K562 (cell line): ENCODE measurements around the gene LANCL3. TPM values are rescaled to one million over a fixed set of nuclear protein-coding genes. Genes with fewer than 3 reads are reported as not detected.

ENCODE experiments used
- ATAC-seq: fragments of 200-7000 bp; cut with Tn5 transposase; 3 replicates; pipeline ENCODE4 v1.9.1; 2020; ENCODE audit warnings: moderate library complexity
- BruUV-seq: library from RNA; stranded (reverse); fragments of 400-500 nt; replicated peaks from 2 replicates; lab custom pipeline; 2021; lab: Mats Ljungman, UMichigan
- CTCF ChIA-PET: fragments of 300-600 bp; formaldehyde crosslinking; extraction: SDS; loops from one replicate; lab custom pipeline; 2021; ENCODE audit warnings: low intra/inter-chr PET ratio; lab: Yijun Ruan, JAX
- POLR2A ChIA-PET: fragments of 300-600, 350-650 bp; sonication (Branson Sonifier 250); formaldehyde crosslinking; extraction: SDS; loops from one replicate; lab custom pipeline; 2021; ENCODE audit warnings: antibody characterized with exemption, inconsistent platforms; lab: Yijun Ruan, JAX
- DNase-seq, 4 experiments: peaks; one replicate each; pipeline versions ENCODE4 v3.0.0 to v3.0.0-alpha.2; 2011 to 2018; ENCODE audit warnings: low spot score in 3 of 4, mixed read lengths in 3 of 4; ENCODE audit errors: extremely low read depth in 1 of 4
- FAIRE-seq: peaks from 2 replicates; lab custom pipeline; 2011; peaks lifted over from hg19 to GRCh38; lab: Jason Lieb, UNC
- H2AFZ ChIP-seq: 2 replicates; pipeline ENCODE4 v1.6.0; 2011; ENCODE audit warnings: low read depth, low read length, control low read depth, inconsistent platforms
- H3K27ac ChIP-seq: fragments of 200-600 bp; 3 replicates; pipeline ENCODE4 v1.8.0; 2011; ENCODE audit warnings: low read depth, mild to moderate bottlenecking, control low read depth, inconsistent platforms, low read length, moderate library complexity, mixed read lengths; ENCODE audit errors: extremely low read depth
- H3K27me3 ChIP-seq, 2 experiments: fragments of 300-600 bp in 1 of 2; 2 replicates in 1 of 2; 3 replicates in 1 of 2; pipeline versions ENCODE4 v1.6.0 to v1.8.0; 2011; ENCODE audit warnings: inconsistent platforms in 2 of 2, low read length in 2 of 2, mild to moderate bottlenecking in 1 of 2, mixed read lengths in 1 of 2, moderate library complexity in 1 of 2; ENCODE audit not compliant: control insufficient read depth in 2 of 2, insufficient read depth in 2 of 2
- H3K36me3 ChIP-seq: fragments of 300-600 bp; 3 replicates; pipeline ENCODE4 v1.8.0; 2011; ENCODE audit warnings: mild to moderate bottlenecking, low read length, inconsistent platforms; ENCODE audit not compliant: control insufficient read depth, insufficient read depth
- H3K4me1 ChIP-seq, 2 experiments: fragments of 200-600 bp in 1 of 2; replicated peaks in 1 of 2; 2 replicates in 1 of 2; 3 replicates in 1 of 2; pipeline versions ENCODE4 v1.5.1 to v1.8.0; 2011; ENCODE audit warnings: inconsistent platforms in 2 of 2, low read length in 2 of 2, mild to moderate bottlenecking in 1 of 2, mixed read lengths in 1 of 2, moderate library complexity in 1 of 2; ENCODE audit not compliant: control insufficient read depth in 2 of 2, insufficient read depth in 2 of 2
- H3K4me2 ChIP-seq: 2 replicates; pipeline ENCODE4 v1.6.1; 2011; ENCODE audit warnings: low read length, control low read depth, inconsistent platforms, mixed read lengths; ENCODE audit not compliant: insufficient read depth
- H3K4me3 ChIP-seq: fragments of 200-600 bp; sonication (generic), shearing (Covaris generic); 2 replicates; pipeline ENCODE4 v1.5.1; 2016; ENCODE audit warnings: control low read depth, inconsistent platforms
- H3K79me2 ChIP-seq: fragments of 200-600 bp; 3 replicates; pipeline ENCODE4 v1.8.0; 2011; ENCODE audit warnings: low read length, inconsistent platforms; ENCODE audit not compliant: control insufficient read depth, insufficient read depth
- H3K9ac ChIP-seq, 2 experiments: 2 replicates each; pipeline versions ENCODE4 v1.6.0 to v1.6.1; 2011; ENCODE audit warnings: low read depth in 2 of 2, low read length in 2 of 2, control low read depth in 1 of 2, inconsistent platforms in 1 of 2, mild to moderate bottlenecking in 1 of 2, mixed read lengths in 1 of 2; ENCODE audit not compliant: insufficient read depth in 1 of 2
- H3K9me1 ChIP-seq: one replicate; pipeline ENCODE4 v1.6.0; 2011; ENCODE audit warnings: inconsistent platforms, mild to moderate bottlenecking, low read length, moderate library complexity; ENCODE audit not compliant: control insufficient read depth, insufficient read depth
- H3K9me3 ChIP-seq: replicated peaks from 2 replicates; pipeline ENCODE4 v1.5.1; 2011; ENCODE audit warnings: low read depth, low read length, inconsistent platforms; ENCODE audit not compliant: control insufficient read depth, insufficient read depth
- H4K20me1 ChIP-seq: replicated peaks from 2 replicates; pipeline ENCODE4 v1.6.1; 2011; ENCODE audit warnings: low read length, inconsistent platforms, mixed read lengths; ENCODE audit not compliant: control insufficient read depth, insufficient read depth
- C11orf30 ChIP-seq: fragments of 450-650 bp; IDR thresholded peaks from 2 replicates; pipeline ENCODE4 v1.6.1; 2016; ENCODE audit warnings: low read depth, mild to moderate bottlenecking
- CEBPB ChIP-seq: fragments of 450-650 bp; IDR thresholded peaks from 2 replicates; pipeline ENCODE4 v1.6.1; 2016; ENCODE audit warnings: missing genetic modification characterization, missing compliant biosample characterization
- CEBPG ChIP-seq, 3 experiments: fragments of 200-800 bp in 1 of 3; sonication (Bioruptor generic) in 1 of 3; sonication (generic) in 1 of 3; formaldehyde crosslinking in 1 of 3; IDR thresholded peaks in 2 of 3; conservative IDR thresholded peaks in 1 of 3; 2 replicates each; pipeline versions ENCODE4 v1.6.1 to v1.8.0; 2016 to 2022; ENCODE audit warnings: missing compliant biosample characterization in 2 of 3, missing genetic modification characterization in 2 of 3, mild to moderate bottlenecking in 1 of 3, missing genetic modification reagents in 1 of 3
- DEAF1 ChIP-seq: fragments of 450-650 bp; formaldehyde crosslinking; IDR thresholded peaks from 2 replicates; pipeline ENCODE4 v1.4.0; 2020; ENCODE audit warnings: mild to moderate bottlenecking, moderate library complexity
- FOXP4 ChIP-seq: sonication (generic); formaldehyde crosslinking; IDR thresholded peaks from 2 replicates; pipeline ENCODE4 v1.8.0; 2022; ENCODE audit warnings: mild to moderate bottlenecking, missing genetic modification reagents, borderline replicate concordance
- HDAC2 ChIP-seq: fragments of 450-650 bp; IDR thresholded peaks from 2 replicates; pipeline ENCODE4 v1.6.1; 2016; ENCODE audit warnings: mild to moderate bottlenecking
- MAFK ChIP-seq: IDR thresholded peaks from 2 replicates; pipeline ENCODE4 v1.6.1; 2011; ENCODE audit warnings: low read length, improper control_type of control experiment
- RAD21 ChIP-seq, 2 experiments: fragments of 250-450 bp in 1 of 2; fragments of 450-650 bp in 1 of 2; sonication (Bioruptor Pico) in 1 of 2; formaldehyde crosslinking in 1 of 2; IDR thresholded peaks in 1 of 2; conservative IDR thresholded peaks in 1 of 2; 2 replicates each; pipeline versions ENCODE4 v1.4.0 to v1.8.0; 2020 to 2022; ENCODE audit warnings: mild to moderate bottlenecking in 2 of 2, moderate library complexity in 1 of 2
- WGBS: fragments of 100-300 bp; shearing (Covaris generic); methylation state at CpG from one replicate; pipeline ENCODE4 v1.1.6; 2016; ENCODE audit warnings: low coverage, mixed read lengths; ENCODE audit not compliant: insufficient coverage; ENCODE audit errors: missing lambda C conversion rate; 5-methylcytosine and 5-hydroxymethylcytosine counted together
- in situ Hi-C: fragments of 300-500 bp; cut with MboI; formaldehyde crosslinking; loops from 4 replicates; pipeline ENCODE4 v1.15.0; 2018; ENCODE audit warnings: inconsistent platforms, mixed read lengths
- intact Hi-C: fragments of 100-400 bp; cut with micrococcal nuclease; formaldehyde crosslinking; loops from 2 replicates; pipeline ENCODE4 v1.14.2; 2022
- polyA plus RNA-seq, 8 experiments: library from polyadenylated mRNA; depleted of rRNA in 4 of 8; stranded (reverse) in 5 of 8; unstranded in 3 of 8; fragments of >200 nt; fragmentation: Nextera tagmentation in 2 of 8; fragmentation: Illumina TruSeq in 1 of 8; extraction: Ambion mirVana in 2 of 8; extraction: Trizol in 1 of 8; gene quantifications; 2 replicates each; pipeline versions ENCODE4 v1.2.1 to v1.2.3, GENCODE V29; 2011 to 2014; ENCODE audit warnings: inconsistent platforms in 1 of 8, missing spikeins in 1 of 8
- total RNA-seq, 7 experiments: library from RNA; depleted of rRNA in 6 of 7; stranded (reverse); fragments of >200 nt in 6 of 7; fragmentation: Illumina TruSeq in 2 of 7; extraction: Trizol in 2 of 7; gene quantifications; 2 replicates each; pipeline versions ENCODE4 v1.2.1 to v1.2.3, GENCODE V29; 2011 to 2021; ENCODE audit warnings: low replicate concordance in 1 of 7

The LANCL3 gene
- total and polyA plus RNA-seq, 9 of the 15 experiments (the other 6 are each of a cell fraction or from before 2014, with no cell fraction given): 0.41 to 1.5 (median 0.58) TPM

- TF ChIP-seq FOXP4 (no peak), RAD21 (CRISPR knock-in tag; conservative IDR thresholded peaks at IDR 0.05 in 1 of 2, IDR thresholded peaks at IDR 0.05 in 1 of 2) (no peak), C11orf30 (0 out of 2 replicates have a peak, but pooled peaks have one; percentile 8), MAFK (peak; percentile 9; the same call in 1 of the 2 replicates)
Measured at GRCh38 chrX:37590047-37590446, 18.6 kb downstream of the LANCL3 start (continued).

- ChIA-PET POLR2A (interaction anchor here (1.1 kb wide), 1 partner anchor 11 kb away, joined by 4 read pairs; no protein-coding TSS in a partner anchor), CTCF (no interaction called here)
- DNase-seq: no peak
- WGBS: 11% methylated on average over 4 of the region's 4 CpGs
- no peaks in the 10 kb centered on the region for H3K27me3 ChIP-seq
- BruUV-seq: no TSS peak
- FAIRE-seq: no peak
- no peak overlapping the region for H3K27ac ChIP-seq
- no peak overlapping the region for H2AFZ ChIP-seq
- ATAC-seq: peak; percentile 50
- H3K9me3 ChIP-seq: no peaks in the 10 kb centered on the region
- no peaks in the 10 kb centered on the region for H3K9me1 ChIP-seq
- no peaks in the 10 kb centered on the region for H3K4me1 ChIP-seq
- no peaks in the 10 kb centered on the region for H3K79me2 ChIP-seq
- no peak overlapping the region for H3K4me3 ChIP-seq
- no peak overlapping the region for H3K9ac ChIP-seq
- H3K4me2 ChIP-seq: no peak overlapping the region
- intact Hi-C loops (no loop called here), in situ Hi-C loops (no loop called here)
- H4K20me1 ChIP-seq: no peaks in the 10 kb centered on the region
- TF ChIP-seq CEBPB (tag) (peak; percentile 53), CEBPG (CRISPR knock-in tag; IDR thresholded peaks at IDR 0.05) (no peak), CEBPG (tag; conservative IDR thresholded peaks at IDR 0.05 in 1 of 2, IDR thresholded peaks at IDR 0.05 in 1 of 2) (peak; percentile 19 to 47; a peak in 2 of 4 replicates), HDAC2 (no peak), DEAF1 (no peak)
- H3K36me3 ChIP-seq: no peaks in the 10 kb centered on the region
Measured at GRCh38 chrX:37594755-37595382, 23.4 kb downstream of the LANCL3 start.
